ENCODE data around the gene USH2A.
"Not testable (repeated sequence)": the region's sequence is repeated elsewhere in the genome, so short reads cannot be mapped to it uniquely, and the experiment has no call there.

The USH2A gene

DNA sequence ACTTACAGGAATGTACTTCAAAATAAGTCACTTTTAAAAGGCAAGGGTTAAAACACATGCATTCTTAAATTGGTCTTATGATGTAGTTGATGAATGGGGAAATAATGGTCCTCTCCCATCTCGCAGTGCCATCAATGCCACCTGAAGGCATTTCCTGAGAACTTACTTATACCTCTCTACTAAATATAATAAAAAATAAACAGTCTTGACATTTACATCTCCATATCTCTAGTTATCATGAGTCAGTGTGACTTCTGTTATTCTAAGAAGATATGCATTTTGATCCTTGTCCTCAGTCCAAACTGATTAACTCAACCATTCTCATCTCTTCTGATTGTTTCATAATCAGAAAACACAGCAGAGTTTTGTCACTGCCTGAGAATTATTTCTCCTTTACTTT, 253.9 kb downstream of the USH2A start:
- DNase-seq (ENCODE audit: low spot score) = no peak
- Histone ChIP-seq H3K27ac (no peak overlapping the region), H3K4me3 (no peak overlapping the region)
- TF ChIP-seq, protein P1, sequence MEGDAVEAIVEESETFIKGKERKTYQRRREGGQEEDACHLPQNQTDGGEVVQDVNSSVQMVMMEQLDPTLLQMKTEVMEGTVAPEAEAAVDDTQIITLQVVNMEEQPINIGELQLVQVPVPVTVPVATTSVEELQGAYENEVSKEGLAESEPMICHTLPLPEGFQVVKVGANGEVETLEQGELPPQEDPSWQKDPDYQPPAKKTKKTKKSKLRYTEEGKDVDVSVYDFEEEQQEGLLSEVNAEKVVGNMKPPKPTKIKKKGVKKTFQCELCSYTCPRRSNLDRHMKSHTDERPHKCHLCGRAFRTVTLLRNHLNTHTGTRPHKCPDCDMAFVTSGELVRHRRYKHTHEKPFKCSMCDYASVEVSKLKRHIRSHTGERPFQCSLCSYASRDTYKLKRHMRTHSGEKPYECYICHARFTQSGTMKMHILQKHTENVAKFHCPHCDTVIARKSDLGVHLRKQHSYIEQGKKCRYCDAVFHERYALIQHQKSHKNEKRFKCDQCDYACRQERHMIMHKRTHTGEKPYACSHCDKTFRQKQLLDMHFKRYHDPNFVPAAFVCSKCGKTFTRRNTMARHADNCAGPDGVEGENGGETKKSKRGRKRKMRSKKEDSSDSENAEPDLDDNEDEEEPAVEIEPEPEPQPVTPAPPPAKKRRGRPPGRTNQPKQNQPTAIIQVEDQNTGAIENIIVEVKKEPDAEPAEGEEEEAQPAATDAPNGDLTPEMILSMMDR (IDR thresholded peaks at IDR 0.05) = no peak

DNA sequence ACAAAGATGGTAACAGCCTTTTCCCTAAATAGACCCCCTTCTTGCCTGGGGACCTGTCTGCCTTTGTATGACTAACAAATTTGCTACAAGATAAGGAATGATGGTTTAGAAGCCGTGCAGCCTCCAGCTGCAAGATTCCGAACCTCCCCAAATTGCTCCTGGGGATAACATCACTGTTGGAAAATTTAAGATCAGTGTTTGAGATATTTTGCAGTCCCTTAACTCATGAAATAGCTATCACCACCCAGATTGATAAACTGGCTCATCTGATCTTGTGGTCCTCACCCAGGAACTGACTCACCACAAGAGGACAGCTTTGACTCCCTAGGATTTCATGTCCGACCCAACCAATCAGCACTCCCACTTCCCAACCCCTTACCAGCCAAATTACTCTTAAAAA, 254.7 kb downstream of the USH2A start:
- H3K27ac ChIP-seq = no peak overlapping the region
- TF ChIP-seq, protein P1 (IDR thresholded peaks at IDR 0.05) = no peak
- H3K4me3 ChIP-seq = no peak overlapping the region
- no peak for DNase-seq (ENCODE audit: low spot score)

DNA sequence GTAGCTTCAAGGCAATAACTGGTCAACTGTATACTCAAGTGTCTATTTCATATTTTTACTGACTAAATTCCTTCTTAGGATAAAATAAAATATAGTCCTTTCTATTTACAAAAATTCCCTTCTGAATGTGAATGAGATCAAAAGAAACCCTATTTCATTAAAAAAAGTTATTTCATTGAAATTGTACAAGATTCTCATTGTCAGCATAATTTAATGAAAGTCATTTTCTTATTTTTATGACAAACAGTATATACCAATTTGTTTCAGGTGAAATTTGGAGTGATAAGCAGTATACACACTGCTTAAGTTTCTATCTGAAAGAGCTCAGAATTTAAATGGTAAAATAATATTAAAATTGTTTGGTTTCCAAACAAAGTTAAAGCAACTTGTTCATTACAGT, 269.2 kb downstream of the USH2A start:
- no peak for DNase-seq (ENCODE audit: low spot score)
- H3K27ac ChIP-seq = no peak overlapping the region
- TF ChIP-seq, protein P1 (IDR thresholded peaks at IDR 0.05) = no peak
- no peak overlapping the region for H3K4me3 ChIP-seq

DNA sequence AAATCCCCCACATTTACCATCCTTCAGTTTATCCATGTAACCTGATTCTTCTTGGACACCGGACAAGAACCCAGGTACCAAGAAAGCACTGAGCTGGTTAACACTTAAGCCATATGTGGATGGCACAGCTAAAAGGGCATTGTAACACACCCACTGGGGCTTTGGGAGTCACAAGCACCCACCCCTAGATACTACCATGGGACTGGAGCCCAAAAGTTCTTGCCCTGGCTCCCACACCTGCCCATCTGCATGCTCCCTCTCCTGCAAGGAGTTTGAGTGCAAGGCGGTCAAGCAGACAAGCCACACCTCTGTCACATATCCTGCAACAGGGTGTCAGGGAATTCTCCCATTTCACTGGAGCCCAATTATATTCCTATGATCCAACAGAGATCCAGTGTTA, 270.1 kb downstream of the USH2A start:
- TF ChIP-seq, protein P1 (IDR thresholded peaks at IDR 0.05) = no peak
- H3K4me3 ChIP-seq = no peak overlapping the region
- DNase-seq (ENCODE audit: low spot score) = no peak
- no peak overlapping the region for H3K27ac ChIP-seq

DNA sequence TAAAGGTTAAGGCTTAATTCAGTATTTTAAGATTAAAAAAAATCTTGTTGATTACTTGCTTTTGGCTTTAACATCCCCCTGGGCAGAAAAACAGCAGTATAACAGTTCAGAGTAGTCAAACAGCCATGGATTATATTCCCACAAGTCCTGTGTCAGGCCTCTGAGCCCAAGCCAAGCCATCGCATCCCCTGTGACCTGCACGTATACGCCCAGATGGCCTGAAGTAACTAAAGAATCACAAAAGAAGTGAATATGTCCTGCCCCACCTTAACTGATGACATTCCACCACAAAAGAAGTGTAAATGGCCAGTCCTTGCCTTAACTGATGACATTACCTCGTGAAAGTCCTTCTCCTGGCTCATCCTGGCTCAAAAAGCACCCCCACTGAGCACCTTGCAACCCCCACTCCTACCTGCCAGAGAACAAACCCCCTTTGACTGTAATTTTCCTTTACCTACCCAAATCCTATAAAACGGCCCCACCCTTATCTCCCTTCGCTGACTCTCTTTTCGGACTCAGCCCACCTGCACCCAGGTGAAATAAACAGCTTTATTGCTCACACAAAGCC, 277.7 kb downstream of the USH2A start:
- not testable (repeated sequence) for H3K4me3 ChIP-seq; H3K27ac ChIP-seq; DNase-seq (ENCODE audit: low spot score)

DNA sequence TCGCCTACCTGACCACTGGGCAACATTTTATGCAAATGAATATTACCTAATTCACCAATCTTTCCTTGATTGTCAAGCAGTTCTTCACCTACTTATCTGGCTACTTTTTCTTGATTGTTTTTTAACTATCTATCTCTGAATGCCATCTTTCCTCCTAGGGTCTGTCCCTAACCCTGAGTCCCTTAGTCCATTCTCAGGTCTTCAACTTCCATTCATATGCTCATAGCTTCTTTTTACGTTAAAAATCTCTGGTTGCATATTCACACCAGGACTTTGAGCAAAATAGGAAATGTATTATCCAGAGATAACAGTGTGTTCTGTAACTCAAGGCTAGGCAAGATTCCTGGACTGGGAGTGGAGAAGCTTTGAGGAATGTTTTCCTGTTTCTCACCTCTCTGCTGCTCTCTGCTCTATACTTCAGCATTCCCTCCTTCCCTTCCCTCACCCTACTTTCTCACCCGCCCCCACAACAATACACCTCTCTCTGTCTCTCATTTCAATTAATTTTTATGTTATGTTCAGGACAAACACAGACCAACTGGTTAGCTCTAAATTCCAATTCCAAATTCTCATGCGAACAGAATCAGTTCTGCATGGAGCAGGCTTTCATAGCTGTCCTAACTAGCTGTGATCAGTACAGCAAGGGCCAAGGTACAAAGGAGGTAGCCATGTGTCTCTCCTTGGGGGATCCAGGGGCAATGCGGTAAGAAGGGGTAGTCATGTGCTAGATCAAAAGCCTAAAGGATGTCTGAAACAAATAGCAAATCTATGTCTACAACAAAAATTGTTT, 278.4 kb downstream of the USH2A start:
- Histone ChIP-seq H3K27ac (no peak overlapping the region), H3K4me3 (no peak overlapping the region)
- DNase-seq (ENCODE audit: low spot score) = no peak
- TF ChIP-seq, protein P1 (IDR thresholded peaks at IDR 0.05) = no peak

DNA sequence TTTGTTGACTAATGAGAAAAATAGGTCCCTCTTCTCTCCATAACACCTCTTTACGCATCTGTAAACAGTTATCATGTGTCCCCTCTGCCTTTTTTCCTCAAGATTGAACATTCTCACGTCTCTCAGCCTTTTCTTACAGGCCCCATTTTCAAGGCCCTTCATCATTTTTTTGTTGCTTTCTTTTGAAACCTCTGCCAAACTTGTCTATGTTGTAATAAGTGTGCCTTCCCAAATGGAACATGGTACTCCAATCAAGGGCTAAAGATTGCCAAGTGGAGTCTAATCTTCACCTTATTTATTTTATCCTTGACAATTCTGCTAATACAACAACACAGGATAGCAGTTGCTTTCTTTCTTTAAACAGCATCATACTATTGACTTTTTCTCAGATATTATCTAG, 280.3 kb downstream of the USH2A start:
- no peak overlapping the region for H3K27ac ChIP-seq
- TF ChIP-seq, protein P1 (IDR thresholded peaks at IDR 0.05) = no peak
- no peak overlapping the region for H3K4me3 ChIP-seq
- no peak for DNase-seq (ENCODE audit: low spot score)

Data from coronary artery (tissue), 2 donors.